ENCODE data around the gene GINS2. TPM values are rescaled to one million over a fixed set of nuclear protein-coding genes. Genes with fewer than 3 reads are reported as not detected.

GINS2 gene
- total RNA-seq, 3 donors from 2014 or later (not counting 1 experiment from before 2014, with no cell fraction given): 0.73 to 2.6 (median 0.89) TPM

DNA sequence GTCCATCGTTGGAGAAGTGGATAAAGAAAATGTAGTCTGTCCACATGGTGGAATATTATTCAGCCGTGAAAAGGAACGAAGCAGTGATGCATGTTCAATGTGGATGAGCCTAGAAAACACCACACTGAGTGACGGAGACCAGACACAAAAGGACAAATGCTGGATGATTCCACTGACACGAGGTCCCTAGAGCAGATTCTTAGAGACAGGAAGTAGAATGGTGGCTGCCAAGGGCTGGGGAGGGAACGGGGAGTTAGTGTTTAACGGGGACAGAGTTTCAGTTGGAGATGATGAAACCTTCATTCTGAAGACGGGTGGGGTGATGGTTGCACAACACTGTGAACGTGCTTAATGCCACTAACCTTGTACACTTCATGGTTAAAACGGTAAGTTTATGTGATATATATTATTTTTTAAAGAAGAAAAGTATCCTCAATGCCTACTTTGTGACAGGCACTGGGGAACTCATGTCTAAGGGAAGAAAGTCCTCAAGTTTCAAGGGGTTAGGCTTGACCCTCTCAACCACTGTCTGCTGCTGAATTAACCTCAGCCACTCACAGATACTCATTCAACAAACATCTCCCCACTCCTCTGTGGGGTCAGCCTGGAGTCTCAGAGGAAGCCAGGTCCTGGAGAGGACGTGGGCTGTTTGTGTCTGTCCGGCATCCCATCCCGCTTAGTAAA is 44.5 kb upstream of the GINS2 start:
- 72% methylated on average over 13 of the region's 13 CpGs for WGBS (ENCODE audit: insufficient coverage)
- H3K9me3 Mint-ChIP-seq: no peaks in the 10 kb centered on the region
- no peaks in the 10 kb centered on the region for H3K36me3 Mint-ChIP-seq
- no peak for ATAC-seq
- no peak overlapping the region for H3K27ac ChIP-seq (ENCODE audit: low read length)
- no peaks in the 10 kb centered on the region for H3K9me3 ChIP-seq (ENCODE audit: control insufficient read depth, insufficient read depth, low read length)
- intact Hi-C loops (cut with micrococcal nuclease): no loop called here
- no peak overlapping the region for H3K4me3 Mint-ChIP-seq
- no peak overlapping the region for H3K4me3 ChIP-seq (ENCODE audit: low read length)
- DNase-seq: no peak
- H3K36me3 ChIP-seq (ENCODE audit: control insufficient read depth, insufficient read depth, low read length): no peaks in the 10 kb centered on the region
- H3K27me3 ChIP-seq (ENCODE audit: control insufficient read depth, insufficient read depth, low read length): no peaks in the 10 kb centered on the region
- TF ChIP-seq, protein P1, sequence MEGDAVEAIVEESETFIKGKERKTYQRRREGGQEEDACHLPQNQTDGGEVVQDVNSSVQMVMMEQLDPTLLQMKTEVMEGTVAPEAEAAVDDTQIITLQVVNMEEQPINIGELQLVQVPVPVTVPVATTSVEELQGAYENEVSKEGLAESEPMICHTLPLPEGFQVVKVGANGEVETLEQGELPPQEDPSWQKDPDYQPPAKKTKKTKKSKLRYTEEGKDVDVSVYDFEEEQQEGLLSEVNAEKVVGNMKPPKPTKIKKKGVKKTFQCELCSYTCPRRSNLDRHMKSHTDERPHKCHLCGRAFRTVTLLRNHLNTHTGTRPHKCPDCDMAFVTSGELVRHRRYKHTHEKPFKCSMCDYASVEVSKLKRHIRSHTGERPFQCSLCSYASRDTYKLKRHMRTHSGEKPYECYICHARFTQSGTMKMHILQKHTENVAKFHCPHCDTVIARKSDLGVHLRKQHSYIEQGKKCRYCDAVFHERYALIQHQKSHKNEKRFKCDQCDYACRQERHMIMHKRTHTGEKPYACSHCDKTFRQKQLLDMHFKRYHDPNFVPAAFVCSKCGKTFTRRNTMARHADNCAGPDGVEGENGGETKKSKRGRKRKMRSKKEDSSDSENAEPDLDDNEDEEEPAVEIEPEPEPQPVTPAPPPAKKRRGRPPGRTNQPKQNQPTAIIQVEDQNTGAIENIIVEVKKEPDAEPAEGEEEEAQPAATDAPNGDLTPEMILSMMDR (IDR thresholded peaks at IDR 0.05): no peak
- peaks cover 16 to 18% of the 10 kb centered on the region in 2 donors for H3K4me1 Mint-ChIP-seq
- peaks cover 0 to 7% of the 10 kb centered on the region in 2 donors for H3K27me3 Mint-ChIP-seq (ENCODE audit: low read depth in 2 of 2)
- H3K4me1 ChIP-seq (ENCODE audit: control insufficient read depth, insufficient read depth, low read length): peaks cover 47% of the 10 kb centered on the region
- H3K27ac Mint-ChIP-seq: no peak overlapping the region

GRCh38 chr16:85731179-85731578 is 42.4 kb upstream of the GINS2 start:
- H3K4me3 Mint-ChIP-seq: no peak overlapping the region
- ATAC-seq (no peak), DNase-seq (no peak)
- Histone ChIP-seq H3K9me3 (ENCODE audit: control insufficient read depth, insufficient read depth, low read length) (no peaks in the 10 kb centered on the region), H3K4me3 (ENCODE audit: low read length) (no peak overlapping the region), H3K36me3 (ENCODE audit: control insufficient read depth, insufficient read depth, low read length) (no peaks in the 10 kb centered on the region), H3K4me1 (ENCODE audit: control insufficient read depth, insufficient read depth, low read length) (peaks cover 41% of the 10 kb centered on the region), H3K27me3 (ENCODE audit: control insufficient read depth, insufficient read depth, low read length) (no peaks in the 10 kb centered on the region), H3K27ac (ENCODE audit: low read length) (no peak overlapping the region)
- no peak overlapping the region for H3K27ac Mint-ChIP-seq
- 87% methylated on average over 5 of the region's 5 CpGs for WGBS (ENCODE audit: insufficient coverage)
- H3K4me1 Mint-ChIP-seq: peaks cover 15 to 16% of the 10 kb centered on the region in 2 donors
- intact Hi-C loops (cut with micrococcal nuclease): no loop called here
- TF ChIP-seq, protein P1 (IDR thresholded peaks at IDR 0.05): no peak
- peaks cover 0 to 5% of the 10 kb centered on the region in 2 donors for H3K27me3 Mint-ChIP-seq (ENCODE audit: low read depth in 2 of 2)
- no peaks in the 10 kb centered on the region for H3K9me3 Mint-ChIP-seq
- H3K36me3 Mint-ChIP-seq: no peaks in the 10 kb centered on the region

DNA sequence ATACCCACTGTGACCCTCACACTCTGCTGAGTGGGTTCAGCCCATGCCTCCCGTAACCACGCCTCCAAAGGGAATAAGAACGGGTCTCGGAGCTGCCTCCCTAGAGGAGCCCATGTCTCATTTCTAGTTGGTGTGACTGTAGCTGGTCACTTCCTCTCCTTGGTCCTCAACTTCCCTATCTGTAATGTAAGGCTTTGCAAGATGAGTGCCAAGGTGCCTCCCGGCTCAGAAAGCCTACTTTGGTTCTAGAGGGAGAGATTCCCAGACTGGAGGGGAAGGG is 41.4 kb upstream of the GINS2 start:
- no peaks in the 10 kb centered on the region for H3K9me3 ChIP-seq (ENCODE audit: control insufficient read depth, insufficient read depth, low read length)
- H3K4me3 ChIP-seq (ENCODE audit: low read length): no peak overlapping the region
- H3K27ac Mint-ChIP-seq: no peak overlapping the region
- 92% methylated on average over 4 of the region's 5 CpGs for WGBS (ENCODE audit: insufficient coverage)
- H3K36me3 Mint-ChIP-seq: no peaks in the 10 kb centered on the region
- H3K4me1 ChIP-seq (ENCODE audit: control insufficient read depth, insufficient read depth, low read length): peaks cover 30% of the 10 kb centered on the region
- no peak overlapping the region for H3K4me3 Mint-ChIP-seq
- intact Hi-C loops (cut with micrococcal nuclease): no loop called here
- no peaks in the 10 kb centered on the region for H3K36me3 ChIP-seq (ENCODE audit: control insufficient read depth, insufficient read depth, low read length)
- no peaks in the 10 kb centered on the region for H3K9me3 Mint-ChIP-seq
- H3K27me3 ChIP-seq (ENCODE audit: control insufficient read depth, insufficient read depth, low read length): no peaks in the 10 kb centered on the region
- TF ChIP-seq, protein P1 (IDR thresholded peaks at IDR 0.05): no peak
- ATAC-seq (no peak), DNase-seq (no peak)
- H3K27me3 Mint-ChIP-seq (ENCODE audit: low read depth in 2 of 2): no peaks in the 10 kb centered on the region
- H3K4me1 Mint-ChIP-seq: peaks cover 4 to 6% of the 10 kb centered on the region in 2 donors
- H3K27ac ChIP-seq (ENCODE audit: low read length): no peak overlapping the region

Data from natural killer cell (primary cell).